Endothelial cell of umbilical vein (primary cell): ENCODE measurements around the gene RNU2-1. TPM values are rescaled to one million over a fixed set of nuclear protein-coding genes. Genes with fewer than 3 reads are reported as not detected.

Source experiments
- BruUV-seq: library from RNA; stranded (reverse); fragments of 400-500 nt; replicated peaks from 2 replicates; lab custom pipeline; 2021; lab: Mats Ljungman, UMichigan
- CTCF ChIA-PET: fragments of 300-600, 350-600 bp; sonication (Branson Sonifier 250); formaldehyde crosslinking; loops from one replicate; lab custom pipeline; 2021; ENCODE audit warnings: antibody characterized with exemption, inconsistent platforms; lab: Charles Lee
- POLR2A ChIA-PET: fragments of 300-600, 350-600 bp; sonication (Branson Sonifier 250); formaldehyde crosslinking; loops from one replicate; lab custom pipeline; 2021; ENCODE audit warnings: antibody characterized with exemption, inconsistent platforms; lab: Charles Lee
- DNase-seq: peaks from one replicate; pipeline ENCODE4 v3.0.0-alpha.2; 2011; ENCODE audit warnings: low read depth, low spot score
- FAIRE-seq: peaks from 2 replicates; lab custom pipeline; 2011; peaks lifted over from hg19 to GRCh38; lab: Jason Lieb, UNC
- H2AFZ ChIP-seq: 2 replicates; pipeline ENCODE4 v1.6.0; 2012; ENCODE audit warnings: low read depth, low read length, control low read depth, inconsistent platforms
- H3K27ac ChIP-seq: 2 replicates; pipeline ENCODE4 v1.5.1; 2011; ENCODE audit warnings: low read depth, mild to moderate bottlenecking, control low read depth, low read length, moderate library complexity; ENCODE audit not compliant: insufficient read depth
- H3K27me3 ChIP-seq, 2 experiments: 2 replicates each; pipeline versions ENCODE4 v1.6.0 to v1.6.1; 2011; ENCODE audit warnings: low read length in 2 of 2, mixed read lengths in 1 of 2; ENCODE audit not compliant: control insufficient read depth in 2 of 2, insufficient read depth in 2 of 2
- H3K36me3 ChIP-seq, 2 experiments: 2 replicates in 1 of 2; 3 replicates in 1 of 2; pipeline ENCODE4 v1.5.1; 2011; ENCODE audit warnings: low read length in 2 of 2, mild to moderate bottlenecking in 1 of 2, moderate library complexity in 1 of 2; ENCODE audit not compliant: control insufficient read depth in 2 of 2, insufficient read depth in 2 of 2; ENCODE audit errors: extremely low read depth in 1 of 2
- H3K4me1 ChIP-seq: 3 replicates; pipeline ENCODE4 v1.5.1; 2011; ENCODE audit warnings: mild to moderate bottlenecking, low read length; ENCODE audit not compliant: control insufficient read depth, insufficient read depth; ENCODE audit errors: extremely low read depth
- H3K4me2 ChIP-seq: 2 replicates; pipeline ENCODE4 v1.6.1; 2011; ENCODE audit warnings: low read length, control low read depth, mixed read lengths; ENCODE audit not compliant: insufficient read depth
- H3K4me3 ChIP-seq, 3 experiments: fragments of 200-600 bp in 1 of 3; sonication (generic), shearing (Covaris generic) in 1 of 3; replicated peaks in 1 of 3; 2 replicates each; pipeline ENCODE4 v1.5.1; 2011 to 2016; ENCODE audit warnings: control low read depth in 3 of 3, low read length in 3 of 3, mild to moderate bottlenecking in 2 of 3, inconsistent platforms in 1 of 3, low read depth in 1 of 3, moderate library complexity in 1 of 3; ENCODE audit not compliant: insufficient read depth in 1 of 3
- H3K79me2 ChIP-seq: 2 replicates; pipeline ENCODE4 v1.6.0; 2012; ENCODE audit warnings: low read length, inconsistent platforms; ENCODE audit not compliant: control insufficient read depth, insufficient read depth
- H3K9ac ChIP-seq: replicated peaks from 2 replicates; pipeline ENCODE3; 2011; ENCODE audit warnings: low read length, control low read depth; ENCODE audit not compliant: insufficient read depth; ENCODE audit errors: extremely low read depth
- H3K9me1 ChIP-seq: replicated peaks from 3 replicates; pipeline ENCODE4 v1.6.0; 2011; ENCODE audit warnings: mild to moderate bottlenecking, low read length; ENCODE audit not compliant: control insufficient read depth, insufficient read depth; ENCODE audit errors: extremely low read depth
- H3K9me3 ChIP-seq: replicated peaks from 2 replicates; pipeline ENCODE4 v1.5.1; 2012; ENCODE audit warnings: low read length, inconsistent platforms; ENCODE audit not compliant: control insufficient read depth, insufficient read depth
- H4K20me1 ChIP-seq: replicated peaks from 2 replicates; pipeline ENCODE3; 2011; ENCODE audit warnings: mild to moderate bottlenecking, low read length; ENCODE audit not compliant: control insufficient read depth, insufficient read depth; ENCODE audit errors: extremely low read depth
- EZH2 ChIP-seq: IDR thresholded peaks from 2 replicates; pipeline ENCODE4 v1.6.1; 2012; ENCODE audit warnings: borderline replicate concordance, low read depth, mild to moderate bottlenecking, moderate library complexity, low read length, inconsistent platforms; ENCODE audit not compliant: severe bottlenecking
- FOS ChIP-seq: IDR thresholded peaks from 2 replicates; pipeline ENCODE4 v1.6.1; 2011; ENCODE audit warnings: mild to moderate bottlenecking, low read length, moderate library complexity, borderline replicate concordance; ENCODE audit not compliant: insufficient read depth
- GATA2 ChIP-seq: IDR thresholded peaks from 2 replicates; pipeline ENCODE4 v1.7.0; 2011; ENCODE audit warnings: low read depth, mild to moderate bottlenecking, moderate library complexity, mixed read lengths, low read length; ENCODE audit not compliant: insufficient read length, insufficient read depth
- JUN ChIP-seq: IDR thresholded peaks from 2 replicates; pipeline ENCODE4 v1.6.1; 2011; ENCODE audit warnings: borderline replicate concordance, low read depth; ENCODE audit not compliant: insufficient read length, insufficient read depth
- MYC ChIP-seq: IDR thresholded peaks from one replicate; pipeline ENCODE4 v1.6.1; 2011; ENCODE audit warnings: mild to moderate bottlenecking, low read depth, low read length
- POLR2A ChIP-seq: IDR thresholded peaks from 2 replicates; pipeline ENCODE4 v1.6.1; 2012; ENCODE audit warnings: low read depth, mild to moderate bottlenecking, control low read depth, low read length
- POLR2AphosphoS5 ChIP-seq: IDR thresholded peaks from 2 replicates; pipeline ENCODE4 v1.6.1; 2012; ENCODE audit warnings: low read depth, mild to moderate bottlenecking, control low read depth, low read length, moderate library complexity; ENCODE audit not compliant: insufficient read depth
- dilution Hi-C: fragments of 300-500 bp; cut with MboI; formaldehyde crosslinking; loops from one replicate; pipeline ENCODE4 v1.15.0; 2019; ENCODE audit warnings: low sequenced_read_pairs; ENCODE audit not compliant: extremely low pct_ligation_motif_present
- intact Hi-C: fragments of 100-400 bp; cut with micrococcal nuclease; formaldehyde crosslinking; loops from one replicate; pipeline ENCODE4 v1.10.0; 2022
- polyA plus RNA-seq, 4 experiments: library from polyadenylated mRNA; depleted of rRNA in 3 of 4; stranded (reverse) in 3 of 4; unstranded in 1 of 4; fragments of >200 nt; gene quantifications; 2 replicates each; pipeline versions ENCODE4 v1.2.1 to v1.2.3, GENCODE V29; 2011 to 2012; ENCODE audit warnings: missing spikeins in 1 of 4
- total RNA-seq: library from RNA; stranded (reverse); gene quantifications from 2 replicates; pipeline ENCODE4 v1.2.3, GENCODE V29; 2021
- TF ChIP-seq, protein P1 (sequence below): IDR thresholded peaks from 2 replicates; pipeline ENCODE4 v1.6.1; 2011; ENCODE audit not compliant: insufficient read depth, insufficient read length
- TF ChIP-seq, protein P2 (sequence below), 2 donors: IDR thresholded peaks; 1 replicate in 1 of 2; 2 replicates in 1 of 2; pipeline ENCODE4 v1.5.1; 2011; ENCODE audit warnings: low read length in 2 of 2, mild to moderate bottlenecking in 2 of 2, moderate library complexity in 2 of 2, control low read depth in 1 of 2, inconsistent platforms in 1 of 2, low read depth in 1 of 2; ENCODE audit not compliant: insufficient read depth in 1 of 2; ENCODE audit errors: extremely low read depth in 1 of 2

Gene RNU2-1
- total and polyA plus RNA-seq, 2 donors (not counting 3 experiments of a cell fraction or from before 2014, with no cell fraction given), result 3,596 TPM; not detected in 1

DNA sequence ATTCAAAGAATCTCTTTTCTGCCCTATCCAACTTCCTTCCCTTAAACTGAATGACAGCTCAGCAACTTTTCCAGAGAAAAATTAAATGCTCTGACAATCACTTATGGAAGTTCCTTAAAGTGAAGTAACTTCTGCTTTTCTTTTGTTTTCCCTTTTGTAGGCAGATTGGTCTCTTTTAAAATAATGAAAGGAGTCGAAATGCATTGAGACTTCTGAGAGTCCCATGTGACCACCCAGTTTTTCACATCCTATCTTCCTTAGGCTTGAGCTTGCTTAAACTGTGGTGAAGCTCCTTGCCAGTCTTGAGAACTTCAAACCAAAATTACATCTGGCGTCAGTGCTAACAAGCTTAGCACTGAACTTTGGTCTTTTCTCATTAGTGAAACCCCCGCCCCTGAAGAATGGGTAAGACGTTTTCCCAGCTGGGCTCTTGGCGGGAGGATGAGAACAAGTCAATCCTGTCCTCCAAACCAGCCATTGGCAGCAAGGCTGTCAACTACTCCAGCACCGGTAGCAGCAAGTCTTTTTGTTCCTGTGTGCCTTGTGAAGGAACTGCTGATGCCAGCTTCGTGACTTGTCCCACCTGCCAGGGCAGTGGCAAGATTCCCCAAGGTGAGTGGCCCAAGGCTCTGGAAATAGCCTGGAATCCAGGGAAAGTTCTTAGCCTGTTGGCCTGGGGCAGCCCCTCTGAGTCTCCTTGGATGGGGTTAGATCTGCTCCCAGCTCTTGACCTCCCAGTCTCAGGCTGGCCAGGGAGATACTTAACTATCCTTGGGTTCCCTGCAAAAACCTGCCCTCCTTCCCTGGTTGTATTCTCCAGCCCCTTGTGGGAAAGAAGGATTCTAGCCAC, 20.9 kb downstream of the RNU2-1 start:
- peak overlapping the region; percentile 81 for H3K9ac ChIP-seq
- no TSS peak for BruUV-seq
- TF ChIP-seq, protein P1, sequence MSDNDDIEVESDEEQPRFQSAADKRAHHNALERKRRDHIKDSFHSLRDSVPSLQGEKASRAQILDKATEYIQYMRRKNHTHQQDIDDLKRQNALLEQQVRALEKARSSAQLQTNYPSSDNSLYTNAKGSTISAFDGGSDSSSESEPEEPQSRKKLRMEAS, result no peak
- no peak for TF ChIP-seq POLR2A
- TF ChIP-seq EZH2, result no peak
- no peak for TF ChIP-seq MYC
- TF ChIP-seq, protein P2, sequence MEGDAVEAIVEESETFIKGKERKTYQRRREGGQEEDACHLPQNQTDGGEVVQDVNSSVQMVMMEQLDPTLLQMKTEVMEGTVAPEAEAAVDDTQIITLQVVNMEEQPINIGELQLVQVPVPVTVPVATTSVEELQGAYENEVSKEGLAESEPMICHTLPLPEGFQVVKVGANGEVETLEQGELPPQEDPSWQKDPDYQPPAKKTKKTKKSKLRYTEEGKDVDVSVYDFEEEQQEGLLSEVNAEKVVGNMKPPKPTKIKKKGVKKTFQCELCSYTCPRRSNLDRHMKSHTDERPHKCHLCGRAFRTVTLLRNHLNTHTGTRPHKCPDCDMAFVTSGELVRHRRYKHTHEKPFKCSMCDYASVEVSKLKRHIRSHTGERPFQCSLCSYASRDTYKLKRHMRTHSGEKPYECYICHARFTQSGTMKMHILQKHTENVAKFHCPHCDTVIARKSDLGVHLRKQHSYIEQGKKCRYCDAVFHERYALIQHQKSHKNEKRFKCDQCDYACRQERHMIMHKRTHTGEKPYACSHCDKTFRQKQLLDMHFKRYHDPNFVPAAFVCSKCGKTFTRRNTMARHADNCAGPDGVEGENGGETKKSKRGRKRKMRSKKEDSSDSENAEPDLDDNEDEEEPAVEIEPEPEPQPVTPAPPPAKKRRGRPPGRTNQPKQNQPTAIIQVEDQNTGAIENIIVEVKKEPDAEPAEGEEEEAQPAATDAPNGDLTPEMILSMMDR (IDR thresholded peaks at IDR 0.05; ENCODE audit: extremely low read depth in 1 of 2, insufficient read depth in 1 of 2, low read depth in 1 of 2, low read length in 2 of 2), result no peak
- no peak for TF ChIP-seq FOS
- TF ChIP-seq POLR2AphosphoS5, result no peak
- TF ChIP-seq JUN, result no peak
- TF ChIP-seq GATA2, result no peak
- peak overlapping the region; percentile 72 to 79 (median 75) for H3K4me3 ChIP-seq
- peak overlapping the region; percentile 37 for H3K27ac ChIP-seq
- no peaks in the 10 kb centered on the region for H3K9me3 ChIP-seq
- FAIRE-seq, result peak; percentile 68
- intact Hi-C loops, result loop anchor here (1.0 kb wide), 1 partner anchor 189 kb away; no protein-coding TSS in a partner anchor
- no peak for DNase-seq
- H4K20me1 ChIP-seq, result no peaks in the 10 kb centered on the region
- no peaks in the 10 kb centered on the region for H3K27me3 ChIP-seq
- peak overlapping the region; percentile 90 for H3K4me2 ChIP-seq
- no peaks in the 10 kb centered on the region for H3K9me1 ChIP-seq
- H3K79me2 ChIP-seq, result peaks cover 5% of the 10 kb centered on the region
- peaks cover 16% of the 10 kb centered on the region for H3K4me1 ChIP-seq
- POLR2A ChIA-PET, result interaction anchor here (1.5 to 2.9 kb wide), 2 partner anchors 9 to 102 kb away, joined by 4 to 43 read pairs; no protein-coding TSS in a partner anchor
- H3K36me3 ChIP-seq, result peaks cover 9 to 28% of the 10 kb centered on the region in 2 experiments
- peak overlapping the region; percentile 73 for H2AFZ ChIP-seq
- CTCF ChIA-PET, result interaction anchor here (1.1 to 3.9 kb wide), 7 partner anchors 9 to 188 kb away, joined by 3 to 22 read pairs (median 10); partner anchors contain the start of gene NBR1
- dilution Hi-C loops, result no loop called here
